Testis (tissue), 2 donors: ENCODE data around the gene MEF2C.

Experiments used
- CTCF ChIP-seq, 3 experiments: fragments of 450-650 bp in 2 of 3; fragments of 200-600 bp in 1 of 3; sonication (generic) in 1 of 3; IDR thresholded peaks; one replicate each; pipeline ENCODE4 v1.5.1; 2016 to 2019; ENCODE audit warnings: antibody characterized with exemption in 3 of 3, mild to moderate bottlenecking in 2 of 3, moderate library complexity in 1 of 3
- POLR2A ChIP-seq: fragments of 450-650 bp; IDR thresholded peaks from one replicate; pipeline ENCODE4 v1.6.1; 2017; ENCODE audit warnings: antibody characterized with exemption, mild to moderate bottlenecking, moderate library complexity

DNA sequence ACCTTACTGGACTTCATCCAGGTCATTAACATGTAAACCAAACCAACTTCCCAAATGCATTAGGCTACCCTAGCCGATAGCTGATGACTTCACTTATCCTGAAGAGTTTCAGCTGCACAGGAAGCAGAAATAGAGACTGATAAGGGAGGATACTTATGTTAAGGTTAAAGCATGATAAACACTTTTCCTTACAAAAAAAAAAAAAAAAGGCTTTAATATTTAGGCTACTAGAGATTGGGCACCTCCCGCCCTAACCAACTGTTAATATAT lies 1.6 kb upstream of the MEF2C start:
- no peak for TF ChIP-seq POLR2A
- TF ChIP-seq CTCF (IDR thresholded peaks at IDR 0.05), result no peak
